ENCODE data around the gene ADAT3. TPM values are rescaled to one million over a fixed set of nuclear protein-coding genes. Genes with fewer than 3 reads are reported as not detected.

ADAT3 gene
- total and polyA plus RNA-seq, 4 donors: 1.3 to 3.3 (median 2.1) TPM

GRCh38 chr19:1857648-1858326 is 47.4 kb upstream of the ADAT3 start:
- TF ChIP-seq HNF4A (conservative IDR thresholded peaks at IDR 0.05) (no peak), MAX (IDR thresholded peaks at IDR 0.05) (no peak), TAF1 (conservative IDR thresholded peaks at IDR 0.05) (no peak), FOXA2 (IDR thresholded peaks at IDR 0.05) (no peak), ATF3 (IDR thresholded peaks at IDR 0.05) (no peak), RXRA (IDR thresholded peaks at IDR 0.05) (no peak), NR2F2 (IDR thresholded peaks at IDR 0.05) (no peak), ZBTB33 (IDR thresholded peaks at IDR 0.05) (no peak), RAD21 (IDR thresholded peaks at IDR 0.05) (no peak), EGR1 (IDR thresholded peaks at IDR 0.05; ENCODE audit: low read depth in 2 of 2) (no peak), HNF4G (IDR thresholded peaks at IDR 0.05) (no peak)
- H3K9ac ChIP-seq (ENCODE audit: low read depth in 1 of 2, low read length in 2 of 2): peak overlapping the region; percentile 5 to 18

GRCh38 chr19:1858412-1859081 is 46.7 kb upstream of the ADAT3 start:
- 74% methylated on average over 10 of the region's 10 CpGs for WGBS
- H3K9me3 ChIP-seq (ENCODE audit: control insufficient read depth in 4 of 4, low read length in 3 of 4): no peaks in the 10 kb centered on the region
- DNase-seq (ENCODE audit: low spot score): peak; percentile 62
- peak overlapping the region; percentile 89 to 92 for H3K27ac ChIP-seq (ENCODE audit: low read depth in 1 of 2, low read length in 2 of 2)
- no peak overlapping the region for H3K4me3 ChIP-seq (ENCODE audit: low read depth in 1 of 3, low read length in 3 of 3)
- peaks cover 43 to 74% (median 56%) of the 10 kb centered on the region in 4 donors for H3K4me1 ChIP-seq (ENCODE audit: control insufficient read depth in 4 of 4, insufficient read depth in 4 of 4, low read length in 3 of 4)
- TF ChIP-seq HNF4A (conservative IDR thresholded peaks at IDR 0.05) (no peak), RAD21 (IDR thresholded peaks at IDR 0.05) (no peak), GABPA (IDR thresholded peaks at IDR 0.05 in 1 of 2, conservative IDR thresholded peaks at IDR 0.05 in 1 of 2) (no peak), ZBTB33 (IDR thresholded peaks at IDR 0.05) (no peak), ATF3 (IDR thresholded peaks at IDR 0.05) (no peak), EGR1 (IDR thresholded peaks at IDR 0.05; ENCODE audit: low read depth in 2 of 2) (no peak), REST (IDR thresholded peaks at IDR 0.05) (no peak), JUND (IDR thresholded peaks at IDR 0.05) (no peak), MAX (IDR thresholded peaks at IDR 0.05) (no peak), TAF1 (conservative IDR thresholded peaks at IDR 0.05) (no peak), CTCF (IDR thresholded peaks at IDR 0.05; ENCODE audit: low read depth, low read length, missing input control) (no peak), HNF4G (IDR thresholded peaks at IDR 0.05) (no peak)
- no peak overlapping the region for H3K9ac ChIP-seq (ENCODE audit: low read depth in 1 of 2, low read length in 2 of 2)
- H3K36me3 ChIP-seq (ENCODE audit: control insufficient read depth in 4 of 4, insufficient read depth in 3 of 4, low read depth in 1 of 4, low read length in 3 of 4): peaks cover 0 to 2% (median 0%) of the 10 kb centered on the region in 4 donors
- no peaks in the 10 kb centered on the region for H3K27me3 ChIP-seq (ENCODE audit: control insufficient read depth in 4 of 4, insufficient read depth in 4 of 4, low read length in 3 of 4)

More at GRCh38 chr19:1857648-1858326, 47.4 kb upstream of the ADAT3 start:
- WGBS: 44% methylated on average over 16 of the region's 16 CpGs
- H3K4me3 ChIP-seq (ENCODE audit: low read depth in 1 of 3, low read length in 3 of 3): peak overlapping the region in 1 of 3 donors; percentile 34
- H3K4me1 ChIP-seq (ENCODE audit: control insufficient read depth in 4 of 4, insufficient read depth in 4 of 4, low read length in 3 of 4): peaks cover 46 to 81% (median 60%) of the 10 kb centered on the region in 4 donors
- no peak for DNase-seq (ENCODE audit: low spot score)
- H3K36me3 ChIP-seq (ENCODE audit: control insufficient read depth in 4 of 4, insufficient read depth in 3 of 4, low read depth in 1 of 4, low read length in 3 of 4): peaks cover 0 to 2% (median 0%) of the 10 kb centered on the region in 4 donors
- peak overlapping the region; percentile 89 to 92 for H3K27ac ChIP-seq (ENCODE audit: low read depth in 1 of 2, low read length in 2 of 2)
- no peaks in the 10 kb centered on the region for H3K9me3 ChIP-seq (ENCODE audit: control insufficient read depth in 4 of 4, low read length in 3 of 4)
- H3K27me3 ChIP-seq (ENCODE audit: control insufficient read depth in 4 of 4, insufficient read depth in 4 of 4, low read length in 3 of 4): no peaks in the 10 kb centered on the region
